ENCODE results near the gene PDCD4. TPM values are rescaled to one million over a fixed set of nuclear protein-coding genes. Genes with fewer than 3 reads are reported as not detected.

Gene PDCD4
- total RNA-seq, 1 experiment from 2014 or later, result 40.0 TPM

DNA sequence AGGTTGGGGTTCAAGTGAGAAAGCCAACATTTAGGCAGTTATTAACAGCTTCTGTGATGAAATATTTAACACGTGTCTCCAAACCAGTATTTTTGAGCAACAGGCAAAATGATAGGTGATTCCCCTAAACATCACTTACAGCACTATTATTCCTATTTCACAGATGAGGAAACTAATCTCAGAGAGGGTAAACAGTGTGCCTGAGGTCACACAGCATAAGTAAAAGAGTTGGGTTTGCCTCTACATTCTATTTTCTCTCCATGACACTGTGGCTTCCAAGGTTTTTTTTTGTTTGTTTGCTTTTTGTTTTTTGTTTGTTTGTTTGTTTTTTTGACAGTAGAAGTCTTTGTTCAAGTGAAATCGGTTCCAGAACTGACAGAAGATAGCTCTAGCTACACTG lies 43.2 kb upstream of the PDCD4 start:
- no peaks in the 10 kb centered on the region for H3K79me2 ChIP-seq (ENCODE audit: low read length)
- H3K36me3 ChIP-seq (ENCODE audit: insufficient read depth, low read length), result no peaks in the 10 kb centered on the region
- H3K4me2 ChIP-seq (ENCODE audit: low read depth, low read length, poor library complexity, severe bottlenecking), result no peak overlapping the region
- no peak overlapping the region for H2AFZ ChIP-seq (ENCODE audit: low read length)
- no peaks in the 10 kb centered on the region for H3K4me1 ChIP-seq (ENCODE audit: low read length)
- no peak for DNase-seq
- H4K20me1 ChIP-seq (ENCODE audit: insufficient read depth, low read depth, low read length), result no peaks in the 10 kb centered on the region
- H3K27ac ChIP-seq (ENCODE audit: low read length), result no peak overlapping the region
- no peak overlapping the region for H3K9ac ChIP-seq (ENCODE audit: low read length)
- H3K27me3 ChIP-seq (ENCODE audit: low read length), result no peaks in the 10 kb centered on the region
- no peaks in the 10 kb centered on the region for H3K9me3 ChIP-seq (ENCODE audit: low read length)
- H3K4me3 ChIP-seq (ENCODE audit: low read length), result no peak overlapping the region
- H3K9me2 ChIP-seq (replicated peaks; ENCODE audit: insufficient read depth, low read length), result no peaks in the 10 kb centered on the region

GRCh38 chr10:110829721-110830410 lies 41.9 kb upstream of the PDCD4 start:
- no peaks in the 10 kb centered on the region for H3K4me1 ChIP-seq (ENCODE audit: low read length)
- H4K20me1 ChIP-seq (ENCODE audit: insufficient read depth, low read depth, low read length), result no peaks in the 10 kb centered on the region
- no peaks in the 10 kb centered on the region for H3K9me3 ChIP-seq (ENCODE audit: low read length)
- no peak overlapping the region for H2AFZ ChIP-seq (ENCODE audit: low read length)
- no peaks in the 10 kb centered on the region for H3K79me2 ChIP-seq (ENCODE audit: low read length)
- H3K4me3 ChIP-seq (ENCODE audit: low read length), result no peak overlapping the region
- H3K36me3 ChIP-seq (ENCODE audit: insufficient read depth, low read length), result no peaks in the 10 kb centered on the region
- DNase-seq, result no peak
- no peaks in the 10 kb centered on the region for H3K9me2 ChIP-seq (replicated peaks; ENCODE audit: insufficient read depth, low read length)
- H3K4me2 ChIP-seq (ENCODE audit: low read depth, low read length, poor library complexity, severe bottlenecking), result no peak overlapping the region
- no peaks in the 10 kb centered on the region for H3K27me3 ChIP-seq (ENCODE audit: low read length)
- no peak overlapping the region for H3K9ac ChIP-seq (ENCODE audit: low read length)
- no peak overlapping the region for H3K27ac ChIP-seq (ENCODE audit: low read length)

GRCh38 chr10:110833234-110833940 lies 38.3 kb upstream of the PDCD4 start:
- Histone ChIP-seq H3K9ac (ENCODE audit: low read length) (no peak overlapping the region), H3K36me3 (ENCODE audit: insufficient read depth, low read length) (no peaks in the 10 kb centered on the region), H3K27ac (ENCODE audit: low read length) (no peak overlapping the region), H4K20me1 (ENCODE audit: insufficient read depth, low read depth, low read length) (no peaks in the 10 kb centered on the region), H3K4me3 (ENCODE audit: low read length) (no peak overlapping the region), H3K79me2 (ENCODE audit: low read length) (no peaks in the 10 kb centered on the region), H3K4me1 (ENCODE audit: low read length) (no peaks in the 10 kb centered on the region), H3K27me3 (ENCODE audit: low read length) (no peaks in the 10 kb centered on the region), H3K9me2 (replicated peaks; ENCODE audit: insufficient read depth, low read length) (no peaks in the 10 kb centered on the region), H3K4me2 (ENCODE audit: low read depth, low read length, poor library complexity, severe bottlenecking) (no peak overlapping the region), H3K9me3 (ENCODE audit: low read length) (no peaks in the 10 kb centered on the region), H2AFZ (ENCODE audit: low read length) (no peak overlapping the region)
- no peak for DNase-seq

DNA sequence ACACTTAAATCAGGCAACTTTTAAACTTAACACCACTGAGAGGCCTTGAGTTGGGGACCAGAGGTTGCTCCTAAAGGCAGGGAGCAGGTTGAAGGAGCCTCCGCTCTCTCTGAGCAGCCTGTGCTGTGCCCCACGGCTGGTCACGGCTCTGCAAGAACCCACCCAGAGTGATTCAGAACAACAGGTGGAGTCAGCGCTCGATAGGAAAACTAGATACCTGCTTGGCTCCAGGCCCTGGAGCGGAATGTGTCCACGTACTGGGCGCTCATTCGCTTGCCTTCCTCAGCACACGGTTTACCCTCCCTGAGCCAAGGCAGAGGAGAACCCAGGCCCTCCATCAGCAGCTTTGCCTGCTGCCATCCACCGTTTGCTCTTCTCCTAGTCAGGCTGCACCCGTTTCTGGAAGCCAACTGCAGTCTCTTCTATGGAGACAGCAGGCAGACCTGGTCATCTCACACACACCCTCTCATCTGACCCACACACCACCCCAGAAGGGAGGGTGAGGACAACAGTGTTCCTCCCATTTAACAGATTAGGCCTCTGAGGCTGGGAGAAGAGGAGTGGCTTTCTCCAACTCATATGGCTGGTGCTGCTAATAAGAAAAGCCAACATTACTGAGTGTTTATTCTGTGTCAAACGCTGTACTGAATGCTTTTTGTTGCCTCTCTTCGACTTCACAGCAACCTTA lies 37.6 kb upstream of the PDCD4 start:
- Histone ChIP-seq H3K4me3 (ENCODE audit: low read length) (no peak overlapping the region), H3K9ac (ENCODE audit: low read length) (no peak overlapping the region), H3K27me3 (ENCODE audit: low read length) (no peaks in the 10 kb centered on the region), H3K9me3 (ENCODE audit: low read length) (no peaks in the 10 kb centered on the region), H4K20me1 (ENCODE audit: insufficient read depth, low read depth, low read length) (no peaks in the 10 kb centered on the region), H3K79me2 (ENCODE audit: low read length) (no peaks in the 10 kb centered on the region), H3K9me2 (replicated peaks; ENCODE audit: insufficient read depth, low read length) (no peaks in the 10 kb centered on the region), H2AFZ (ENCODE audit: low read length) (no peak overlapping the region), H3K4me2 (ENCODE audit: low read depth, low read length, poor library complexity, severe bottlenecking) (no peak overlapping the region), H3K4me1 (ENCODE audit: low read length) (no peaks in the 10 kb centered on the region), H3K27ac (ENCODE audit: low read length) (no peak overlapping the region), H3K36me3 (ENCODE audit: insufficient read depth, low read length) (no peaks in the 10 kb centered on the region)
- DNase-seq, result no peak

DNA sequence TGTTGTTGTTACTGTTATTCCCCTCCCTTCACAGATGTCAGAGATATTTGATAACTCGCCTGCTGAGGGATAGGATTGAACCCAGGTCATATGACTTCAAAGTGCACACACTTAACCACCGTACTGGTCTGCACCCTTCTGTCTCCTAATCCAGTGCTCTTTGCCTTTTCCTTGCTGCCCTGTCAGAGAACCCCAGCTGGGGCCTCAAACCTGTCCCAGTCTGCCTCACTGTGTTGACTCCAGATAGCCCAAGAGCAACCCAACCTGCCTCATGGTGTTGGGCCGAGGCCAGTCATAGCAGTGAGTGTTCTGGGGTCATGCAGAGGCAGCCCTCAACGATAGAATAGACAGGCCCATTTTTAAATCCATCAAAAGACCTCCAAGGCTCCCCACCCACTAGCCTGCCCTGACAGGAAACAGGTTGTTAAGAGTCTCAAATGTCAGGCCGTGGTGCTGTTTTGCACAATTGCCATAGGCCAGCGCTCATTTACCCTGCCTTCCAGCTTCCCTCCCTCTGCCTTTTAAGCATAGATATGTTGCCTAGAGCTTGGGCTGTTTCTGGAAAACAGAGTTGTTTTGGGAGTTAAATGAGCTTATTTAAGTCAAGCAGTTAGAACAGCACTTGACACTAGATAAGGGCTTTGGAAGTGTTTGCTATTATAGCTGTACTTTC lies 37.0 kb upstream of the PDCD4 start:
- H3K79me2 ChIP-seq (ENCODE audit: low read length), result no peaks in the 10 kb centered on the region
- H4K20me1 ChIP-seq (ENCODE audit: insufficient read depth, low read depth, low read length), result no peaks in the 10 kb centered on the region
- no peak overlapping the region for H2AFZ ChIP-seq (ENCODE audit: low read length)
- no peaks in the 10 kb centered on the region for H3K27me3 ChIP-seq (ENCODE audit: low read length)
- no peak overlapping the region for H3K4me2 ChIP-seq (ENCODE audit: low read depth, low read length, poor library complexity, severe bottlenecking)
- no peak overlapping the region for H3K9ac ChIP-seq (ENCODE audit: low read length)
- H3K27ac ChIP-seq (ENCODE audit: low read length), result no peak overlapping the region
- no peaks in the 10 kb centered on the region for H3K9me2 ChIP-seq (replicated peaks; ENCODE audit: insufficient read depth, low read length)
- H3K4me3 ChIP-seq (ENCODE audit: low read length), result no peak overlapping the region
- H3K4me1 ChIP-seq (ENCODE audit: low read length), result no peaks in the 10 kb centered on the region
- no peaks in the 10 kb centered on the region for H3K9me3 ChIP-seq (ENCODE audit: low read length)
- H3K36me3 ChIP-seq (ENCODE audit: insufficient read depth, low read length), result no peaks in the 10 kb centered on the region
- DNase-seq, result no peak

DNA sequence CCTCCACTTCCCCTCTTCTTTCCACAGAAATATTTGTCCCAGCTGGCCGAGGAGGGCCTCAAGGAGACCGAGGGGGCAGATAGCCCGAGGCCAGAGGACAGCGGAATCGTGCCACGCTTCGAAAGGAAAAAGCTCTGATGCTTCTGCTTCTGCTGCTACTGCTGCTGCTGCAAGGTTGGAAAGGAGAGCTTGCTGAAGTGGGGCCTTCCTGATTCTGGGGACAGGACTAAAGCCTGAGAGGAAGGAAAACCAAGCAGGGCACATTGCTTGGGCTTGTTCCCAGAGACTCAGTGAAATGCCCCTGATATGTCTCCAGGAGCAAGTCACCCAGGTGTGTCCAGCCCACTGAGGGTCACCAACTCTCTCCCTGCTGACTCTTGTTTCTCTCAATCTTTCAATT lies 35.9 kb upstream of the PDCD4 start:
- no peak overlapping the region for H3K4me2 ChIP-seq (ENCODE audit: low read depth, low read length, poor library complexity, severe bottlenecking)
- no peaks in the 10 kb centered on the region for H3K27me3 ChIP-seq (ENCODE audit: low read length)
- H3K27ac ChIP-seq (ENCODE audit: low read length), result no peak overlapping the region
- H3K9me3 ChIP-seq (ENCODE audit: low read length), result no peaks in the 10 kb centered on the region
- no peaks in the 10 kb centered on the region for H3K4me1 ChIP-seq (ENCODE audit: low read length)
- DNase-seq, result no peak
- no peaks in the 10 kb centered on the region for H4K20me1 ChIP-seq (ENCODE audit: insufficient read depth, low read depth, low read length)
- no peaks in the 10 kb centered on the region for H3K36me3 ChIP-seq (ENCODE audit: insufficient read depth, low read length)
- no peaks in the 10 kb centered on the region for H3K79me2 ChIP-seq (ENCODE audit: low read length)
- no peak overlapping the region for H3K9ac ChIP-seq (ENCODE audit: low read length)
- H2AFZ ChIP-seq (ENCODE audit: low read length), result no peak overlapping the region
- H3K4me3 ChIP-seq (ENCODE audit: low read length), result no peak overlapping the region
- no peaks in the 10 kb centered on the region for H3K9me2 ChIP-seq (replicated peaks; ENCODE audit: insufficient read depth, low read length)

- Histone ChIP-seq H3K9me3 (ENCODE audit: low read length) (no peaks in the 10 kb centered on the region), H2AFZ (ENCODE audit: low read length) (no peak overlapping the region), H3K4me2 (ENCODE audit: low read depth, low read length, poor library complexity, severe bottlenecking) (no peak overlapping the region), H3K9ac (ENCODE audit: low read length) (no peak overlapping the region), H3K9me2 (replicated peaks; ENCODE audit: insufficient read depth, low read length) (no peaks in the 10 kb centered on the region), H3K4me3 (ENCODE audit: low read length) (no peak overlapping the region), H3K36me3 (ENCODE audit: insufficient read depth, low read length) (no peaks in the 10 kb centered on the region), H3K27ac (ENCODE audit: low read length) (no peak overlapping the region), H3K27me3 (ENCODE audit: low read length) (no peaks in the 10 kb centered on the region), H3K4me1 (ENCODE audit: low read length) (peaks cover 3% of the 10 kb centered on the region), H3K79me2 (ENCODE audit: low read length) (no peaks in the 10 kb centered on the region), H4K20me1 (ENCODE audit: insufficient read depth, low read depth, low read length) (no peaks in the 10 kb centered on the region)
- DNase-seq, result no peak
Measured at GRCh38 chr10:110836706-110837105, 35.0 kb upstream of the PDCD4 start.
